CD4-positive, alpha-beta memory T cell (primary cell): Measurements from ENCODE around the gene ENOPH1. TPM values are rescaled to one million over a fixed set of nuclear protein-coding genes. Genes with fewer than 3 reads are reported as not detected.
A peak's percentile ranks its signal among the peaks of the same experiment; 100 is the strongest.
"Not testable (repeated sequence)": the region's sequence is repeated elsewhere in the genome, so short reads cannot be mapped to it uniquely, and the experiment has no call there.

Experiments used
- CTCF ChIA-PET: fragments of 350-600 bp; sonication (Branson Sonifier 250); formaldehyde crosslinking; loops from one replicate; lab custom pipeline; 2021; ENCODE audit warnings: inconsistent platforms; ENCODE audit not compliant: partially characterized antibody; lab: Charles Lee
- POLR2A ChIA-PET: fragments of 350-600 bp; sonication (Branson Sonifier 250); formaldehyde crosslinking; loops from one replicate; lab custom pipeline; 2021; ENCODE audit not compliant: partially characterized antibody; lab: Charles Lee
- DNase-seq, 5 donors: peaks; one replicate each; pipeline versions ENCODE4 v3.0.0 to v3.0.0-alpha.2; 2020 to 2022; ENCODE audit warnings: mixed read lengths in 1 of 5
- H3K27ac ChIP-seq: one replicate; pipeline ENCODE4 v1.7.0; 2013; ENCODE audit warnings: low read depth, low read length
- H3K27me3 ChIP-seq: 2 replicates; pipeline ENCODE4 v1.7.0; 2013; ENCODE audit warnings: mild to moderate bottlenecking, low read length, moderate library complexity; ENCODE audit not compliant: insufficient read depth
- H3K36me3 ChIP-seq: 2 replicates; pipeline ENCODE4 v1.7.0; 2013; ENCODE audit warnings: mild to moderate bottlenecking, low read length, moderate library complexity; ENCODE audit not compliant: insufficient read depth
- H3K4me1 ChIP-seq: 2 replicates; pipeline ENCODE4 v1.7.0; 2013; ENCODE audit warnings: mild to moderate bottlenecking, low read length, moderate library complexity; ENCODE audit not compliant: insufficient read depth
- H3K4me3 ChIP-seq, 2 donors: one replicate each; pipeline ENCODE4 v1.7.0; 2013; ENCODE audit warnings: low read length in 2 of 2, mild to moderate bottlenecking in 1 of 2
- H3K9me3 ChIP-seq, 2 donors: one replicate each; pipeline ENCODE4 v1.7.0; 2013; ENCODE audit warnings: low read length in 2 of 2, control low read depth in 1 of 2; ENCODE audit not compliant: control insufficient read depth in 1 of 2
- H3K27ac Mint-ChIP-seq, 7 donors: one replicate each; pipeline ENCODE4 v1.8.0; 2020 to 2021; ENCODE audit warnings: mixed read lengths in 7 of 7, mild to moderate bottlenecking in 6 of 7, inconsistent platforms in 3 of 7, moderate library complexity in 3 of 7
- H3K27me3 Mint-ChIP-seq, 2 donors: one replicate each; pipeline ENCODE4 v1.8.0; 2020 to 2021; ENCODE audit warnings: mixed read lengths in 2 of 2
- H3K36me3 Mint-ChIP-seq, 2 donors: one replicate each; pipeline ENCODE4 v1.8.0; 2020 to 2021; ENCODE audit warnings: mixed read lengths in 2 of 2, inconsistent platforms in 1 of 2, mild to moderate bottlenecking in 1 of 2
- H3K4me1 Mint-ChIP-seq, 4 donors: one replicate each; pipeline ENCODE4 v1.8.0; 2020 to 2021; ENCODE audit warnings: mixed read lengths in 4 of 4, mild to moderate bottlenecking in 1 of 4
- H3K4me3 Mint-ChIP-seq, 8 donors: one replicate each; pipeline ENCODE4 v1.8.0; 2020 to 2021; ENCODE audit warnings: mixed read lengths in 8 of 8, mild to moderate bottlenecking in 7 of 8, moderate library complexity in 6 of 8, inconsistent platforms in 3 of 8
- H3K9me3 Mint-ChIP-seq, 8 donors: one replicate each; pipeline ENCODE4 v1.8.0; 2020 to 2021; ENCODE audit warnings: mixed read lengths in 8 of 8, mild to moderate bottlenecking in 5 of 8, inconsistent platforms in 3 of 8, moderate library complexity in 1 of 8
- intact Hi-C: fragments of 100-400 bp; cut with micrococcal nuclease; formaldehyde crosslinking; loops from one replicate; pipeline ENCODE4 v1.15.1; 2023
- polyA plus RNA-seq, 2 donors: library from polyadenylated mRNA; unstranded; fragments of 300-500 nt; fragmentation: Illumina TruSeq; gene quantifications; one replicate each; pipeline ENCODE4 v1.2.3, GENCODE V29; 2021
- total RNA-seq, 2 experiments: library from RNA; stranded (reverse); gene quantifications; one replicate each; pipeline ENCODE4 v1.2.3, GENCODE V29; 2021

The ENOPH1 gene
- total and polyA plus RNA-seq, 4 experiments from 2014 or later, result 26.1 to 56.7 (median 33.1) TPM

GRCh38 chr4:82403725-82404124, 26.7 kb upstream of the ENOPH1 start:
- intact Hi-C loops, result no loop called here
- Mint-ChIP-seq H3K4me1 (peaks cover 0 to 1% (median 0%) of the 10 kb centered on the region in 4 donors), H3K27ac (no peak overlapping the region), H3K27me3 (peaks cover 0 to 2% of the 10 kb centered on the region in 2 donors), H3K9me3 (no peaks in the 10 kb centered on the region), H3K36me3 (no peaks in the 10 kb centered on the region), H3K4me3 (no peak overlapping the region)
- no peak for DNase-seq
- Histone ChIP-seq H3K27ac (no peak overlapping the region), H3K27me3 (no peaks in the 10 kb centered on the region), H3K36me3 (no peaks in the 10 kb centered on the region), H3K4me1 (no peaks in the 10 kb centered on the region), H3K4me3 (no peak overlapping the region), H3K9me3 (no peaks in the 10 kb centered on the region)
- POLR2A ChIA-PET, result no interaction called here
- CTCF ChIA-PET, result no interaction called here

GRCh38 chr4:82415061-82415460, 15.3 kb upstream of the ENOPH1 start:
- H3K9me3 ChIP-seq, H3K27ac ChIP-seq, H3K27ac Mint-ChIP-seq, DNase-seq, H3K27me3 ChIP-seq, H3K4me1 Mint-ChIP-seq, H3K4me1 ChIP-seq, H3K4me3 ChIP-seq, H3K4me3 Mint-ChIP-seq, intact Hi-C loops, H3K9me3 Mint-ChIP-seq, H3K36me3 Mint-ChIP-seq, H3K36me3 ChIP-seq: not testable (repeated sequence)
- CTCF ChIA-PET, result interaction anchor here (1.1 to 1.4 kb wide), 2 partner anchors 14 to 15 kb away, joined by 3 to 4 read pairs; no protein-coding TSS in a partner anchor
- H3K27me3 Mint-ChIP-seq, result peaks cover 6 to 10% of the 10 kb centered on the region in 2 donors
- POLR2A ChIA-PET, result interaction anchor here (1.6 kb wide), 1 partner anchor 14 kb away, joined by 6 read pairs; no protein-coding TSS in a partner anchor

GRCh38 chr4:82415922-82416365, 14.4 kb upstream of the ENOPH1 start:
- Mint-ChIP-seq H3K4me3 (peak overlapping the region in 2 of 8 donors; percentile 37 to 39), H3K9me3 (peaks cover 0 to 4% (median 0%) of the 10 kb centered on the region in 8 donors), H3K27me3 (peaks cover 6 to 10% of the 10 kb centered on the region in 2 donors), H3K4me1 (peaks cover 0 to 3% (median 1%) of the 10 kb centered on the region in 4 donors), H3K27ac (no peak overlapping the region), H3K36me3 (peaks cover 0 to 3% of the 10 kb centered on the region in 2 donors)
- POLR2A ChIA-PET, result interaction anchor here (1.6 kb wide), 1 partner anchor 13 kb away, joined by 6 read pairs; no protein-coding TSS in a partner anchor
- intact Hi-C loops, result no loop called here
- no peak overlapping the region for H3K27ac ChIP-seq
- H3K9me3 ChIP-seq, result no peaks in the 10 kb centered on the region
- H3K4me3 ChIP-seq, result no peak overlapping the region
- no peak for DNase-seq
- H3K4me1 ChIP-seq, result no peaks in the 10 kb centered on the region
- H3K27me3 ChIP-seq, result no peaks in the 10 kb centered on the region
- H3K36me3 ChIP-seq, result no peaks in the 10 kb centered on the region
- CTCF ChIA-PET, result interaction anchor here (1.1 kb wide), 1 partner anchor 13 kb away, joined by 3 read pairs; no protein-coding TSS in a partner anchor

GRCh38 chr4:82419451-82419850, 10.9 kb upstream of the ENOPH1 start:
- H3K4me3 ChIP-seq, result no peak overlapping the region
- H3K4me1 ChIP-seq, result no peaks in the 10 kb centered on the region
- no peak overlapping the region for H3K27ac ChIP-seq
- Mint-ChIP-seq H3K4me3 (no peak overlapping the region), H3K27ac (no peak overlapping the region), H3K9me3 (no peaks in the 10 kb centered on the region), H3K27me3 (peaks cover 6 to 10% of the 10 kb centered on the region in 2 donors), H3K36me3 (peaks cover 22 to 24% of the 10 kb centered on the region in 2 donors), H3K4me1 (peaks cover 6 to 10% (median 7%) of the 10 kb centered on the region in 4 donors)
- no peaks in the 10 kb centered on the region for H3K9me3 ChIP-seq
- intact Hi-C loops, result no loop called here
- DNase-seq, result no peak
- CTCF ChIA-PET, result interaction anchor here (0.6 to 1.6 kb wide), 3 partner anchors 10 to 864 kb away, joined by 3 to 5 read pairs (median 4); no protein-coding TSS in a partner anchor
- no peaks in the 10 kb centered on the region for H3K27me3 ChIP-seq
- POLR2A ChIA-PET, result interaction anchor here (0.9 to 2.3 kb wide), 3 partner anchors 9 to 59 kb away, joined by 3 to 18 read pairs (median 5); no protein-coding TSS in a partner anchor
- H3K36me3 ChIP-seq, result peaks cover 18% of the 10 kb centered on the region

- no peak for DNase-seq
- H3K4me3 ChIP-seq, result no peak overlapping the region
- no peaks in the 10 kb centered on the region for H3K9me3 ChIP-seq
- intact Hi-C loops, result no loop called here
- peaks cover 19% of the 10 kb centered on the region for H3K4me1 ChIP-seq
- ChIA-PET CTCF (interaction anchor here (1.0 to 1.3 kb wide), 2 partner anchors 16 to 62 kb away, joined by 3 read pairs; no protein-coding TSS in a partner anchor), POLR2A (interaction anchor here (1.5 kb wide), 1 partner anchor 48 kb away, joined by 5 read pairs; the partner anchor contains the start of gene HNRNPD)
- H3K27me3 ChIP-seq, result no peaks in the 10 kb centered on the region
- H3K27ac ChIP-seq, result no peak overlapping the region
- Mint-ChIP-seq H3K4me1 (peaks cover 14 to 32% (median 21%) of the 10 kb centered on the region in 4 donors), H3K27ac (peak overlapping the region in 1 of 7 donors; percentile 61), H3K36me3 (peaks cover 48 to 49% of the 10 kb centered on the region in 2 donors), H3K9me3 (no peaks in the 10 kb centered on the region), H3K4me3 (no peak overlapping the region), H3K27me3 (peaks cover 0 to 5% of the 10 kb centered on the region in 2 donors)
- peaks cover 44% of the 10 kb centered on the region for H3K36me3 ChIP-seq
These were observed 8.4 kb upstream of the ENOPH1 start for GRCh38 chr4:82421796-82422560.

GRCh38 chr4:82422616-82423015, 7.8 kb upstream of the ENOPH1 start:
- Histone ChIP-seq H3K27ac (no peak overlapping the region), H3K9me3 (no peaks in the 10 kb centered on the region), H3K4me1 (peaks cover 26% of the 10 kb centered on the region), H3K36me3 (peaks cover 45% of the 10 kb centered on the region), H3K27me3 (no peaks in the 10 kb centered on the region), H3K4me3 (no peak overlapping the region)
- ChIA-PET CTCF (interaction anchor here (1.0 to 1.3 kb wide), 2 partner anchors 16 to 63 kb away, joined by 3 read pairs; no protein-coding TSS in a partner anchor), POLR2A (interaction anchor here (1.5 kb wide), 1 partner anchor 49 kb away, joined by 5 read pairs; the partner anchor contains the start of gene HNRNPD)
- Mint-ChIP-seq H3K27ac (peak overlapping the region in 1 of 7 donors; percentile 39), H3K4me3 (no peak overlapping the region), H3K36me3 (peaks cover 54% of the 10 kb centered on the region in 2 donors), H3K4me1 (peaks cover 20 to 38% (median 27%) of the 10 kb centered on the region in 4 donors), H3K27me3 (peaks cover 0 to 5% of the 10 kb centered on the region in 2 donors), H3K9me3 (no peaks in the 10 kb centered on the region)
- intact Hi-C loops, result no loop called here
- no peak for DNase-seq
